Lung (tissue), 12 donors: ENCODE measurements around the gene CARNS1. TPM values are rescaled to one million over a fixed set of nuclear protein-coding genes. Genes with fewer than 3 reads are reported as not detected.

ENCODE experiments used
- ATAC-seq: fragments of 200-7000 bp; cut with Tn5 transposase; one replicate; pipeline ENCODE4 v1.9.1; 2020; ENCODE audit warnings: moderate number of reproducible peaks; ENCODE audit not compliant: insufficient read depth, low FRiP score
- DNase-seq, 3 donors: peaks; one replicate each; pipeline ENCODE4 v3.0.0-alpha.2; 2013 to 2017
- H3K27ac ChIP-seq, 2 donors: one replicate each; pipeline ENCODE4 v1.5.1; 2013; ENCODE audit warnings: mild to moderate bottlenecking in 2 of 2, moderate library complexity in 2 of 2, control low read depth in 1 of 2, inconsistent platforms in 1 of 2, low read depth in 1 of 2, low read length in 1 of 2
- H3K27me3 ChIP-seq, 3 donors: one replicate each; pipeline ENCODE4 v1.5.1; 2013; ENCODE audit warnings: low read length in 2 of 3; ENCODE audit not compliant: control insufficient read depth in 3 of 3, insufficient read depth in 3 of 3
- H3K36me3 ChIP-seq, 4 donors: one replicate each; pipeline ENCODE4 v1.5.1; 2013; ENCODE audit warnings: low read length in 4 of 4, mild to moderate bottlenecking in 1 of 4, moderate library complexity in 1 of 4; ENCODE audit not compliant: control insufficient read depth in 4 of 4, insufficient read depth in 4 of 4
- H3K4me1 ChIP-seq, 5 donors: one replicate each; pipeline ENCODE4 v1.5.1; 2013; ENCODE audit warnings: low read length in 5 of 5, mild to moderate bottlenecking in 2 of 5, moderate library complexity in 1 of 5; ENCODE audit not compliant: control insufficient read depth in 5 of 5, insufficient read depth in 5 of 5
- H3K4me3 ChIP-seq: one replicate; pipeline ENCODE4 v1.5.1; 2013; ENCODE audit warnings: mild to moderate bottlenecking, control low read depth, moderate library complexity
- H3K9ac ChIP-seq, 2 donors: one replicate each; pipeline ENCODE4 v1.5.1; 2013; ENCODE audit warnings: low read length in 2 of 2, control low read depth in 1 of 2; ENCODE audit not compliant: insufficient read depth in 1 of 2
- H3K9me3 ChIP-seq, 4 donors: one replicate each; pipeline ENCODE4 v1.5.1; 2013; ENCODE audit warnings: low read length in 3 of 4, mild to moderate bottlenecking in 1 of 4, moderate library complexity in 1 of 4; ENCODE audit not compliant: control insufficient read depth in 4 of 4, insufficient read depth in 3 of 4
- WGBS, 2 donors: extraction: QIAGEN DNeasy Blood & Tissue Kit; methylation state at CpG; one replicate each; pipeline ENCODE4 v1.1.7; 2013; 5-methylcytosine and 5-hydroxymethylcytosine counted together
- polyA plus RNA-seq, 2 donors: library from polyadenylated mRNA; stranded (reverse); fragments of 200-250 nt; gene quantifications; one replicate each; pipeline ENCODE4 v1.2.1, GENCODE V29; 2013
- total RNA-seq, 2 donors: library from RNA; depleted of rRNA in 1 of 2; stranded (reverse); fragments of >200 nt in 1 of 2; gene quantifications; one replicate each; pipeline ENCODE4 v1.2.1, GENCODE V29; 2014 to 2021
- TF ChIP-seq, protein P1 (sequence below): IDR thresholded peaks from 2 replicates; pipeline ENCODE4 v1.5.1; 2012; ENCODE audit warnings: mild to moderate bottlenecking; ENCODE audit errors: control extremely low read depth, extremely low read depth
- donor health status: control.
- donor health status: control.
- donor health status: Bipolar disorder and iron deficiency.
- donor health status: healthy.
- donor health status: DM: yes; HTN: yes; CAD: no.

The CARNS1 gene
- total and polyA plus RNA-seq, 4 donors: 0.15 to 1.7 (median 1.4) TPM

GRCh38 chr11:67366961-67367760 is 48.3 kb upstream of the CARNS1 start:
- H3K27ac ChIP-seq: peak overlapping the region in 1 of 2 donors; percentile 49
- WGBS, 2 donors: 29 to 36% methylated on average over 25 of the region's 25 CpGs
- TF ChIP-seq, protein P1, sequence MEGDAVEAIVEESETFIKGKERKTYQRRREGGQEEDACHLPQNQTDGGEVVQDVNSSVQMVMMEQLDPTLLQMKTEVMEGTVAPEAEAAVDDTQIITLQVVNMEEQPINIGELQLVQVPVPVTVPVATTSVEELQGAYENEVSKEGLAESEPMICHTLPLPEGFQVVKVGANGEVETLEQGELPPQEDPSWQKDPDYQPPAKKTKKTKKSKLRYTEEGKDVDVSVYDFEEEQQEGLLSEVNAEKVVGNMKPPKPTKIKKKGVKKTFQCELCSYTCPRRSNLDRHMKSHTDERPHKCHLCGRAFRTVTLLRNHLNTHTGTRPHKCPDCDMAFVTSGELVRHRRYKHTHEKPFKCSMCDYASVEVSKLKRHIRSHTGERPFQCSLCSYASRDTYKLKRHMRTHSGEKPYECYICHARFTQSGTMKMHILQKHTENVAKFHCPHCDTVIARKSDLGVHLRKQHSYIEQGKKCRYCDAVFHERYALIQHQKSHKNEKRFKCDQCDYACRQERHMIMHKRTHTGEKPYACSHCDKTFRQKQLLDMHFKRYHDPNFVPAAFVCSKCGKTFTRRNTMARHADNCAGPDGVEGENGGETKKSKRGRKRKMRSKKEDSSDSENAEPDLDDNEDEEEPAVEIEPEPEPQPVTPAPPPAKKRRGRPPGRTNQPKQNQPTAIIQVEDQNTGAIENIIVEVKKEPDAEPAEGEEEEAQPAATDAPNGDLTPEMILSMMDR: no peak
- H3K9me3 ChIP-seq: no peaks in the 10 kb centered on the region
- H3K9ac ChIP-seq: no peak overlapping the region
- H3K36me3 ChIP-seq: peaks cover 0 to 12% (median 7%) of the 10 kb centered on the region in 4 donors
- no peaks in the 10 kb centered on the region for H3K27me3 ChIP-seq
- DNase-seq (peak; percentile 85 to 90 (median 89)), ATAC-seq (no peak)
- H3K4me1 ChIP-seq: peaks cover 9 to 71% (median 43%) of the 10 kb centered on the region in 5 donors
- H3K4me3 ChIP-seq: no peak overlapping the region

DNA sequence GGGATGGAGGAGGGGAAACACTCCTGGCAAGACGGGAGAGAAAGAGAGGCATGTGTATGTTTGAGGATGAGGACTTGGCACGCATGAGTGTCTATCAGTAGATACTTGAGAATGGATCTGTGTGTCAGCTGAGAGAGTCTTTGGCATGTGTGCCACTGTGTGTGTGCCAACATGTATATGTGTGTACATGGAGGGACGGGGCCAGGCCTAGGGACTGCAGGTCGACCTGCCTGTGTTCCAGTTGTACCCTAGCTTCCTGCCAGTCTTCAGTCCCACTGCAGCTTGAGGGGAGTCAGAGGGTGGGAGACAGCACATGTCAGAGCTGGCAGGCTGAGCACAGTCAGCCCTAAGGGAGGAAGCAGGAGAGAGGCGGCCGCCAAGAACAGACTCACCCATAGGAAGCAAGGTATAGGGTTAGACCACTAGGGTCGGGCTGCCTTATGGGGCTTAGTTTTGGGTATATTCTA is 47.7 kb upstream of the CARNS1 start:
- peaks cover 9 to 73% (median 43%) of the 10 kb centered on the region in 5 donors for H3K4me1 ChIP-seq
- no peak overlapping the region for H3K9ac ChIP-seq
- no peaks in the 10 kb centered on the region for H3K9me3 ChIP-seq
- peaks cover 0 to 12% (median 7%) of the 10 kb centered on the region in 4 donors for H3K36me3 ChIP-seq
- 48 to 53% methylated on average over 7 of the region's 7 CpGs for WGBS, 2 donors
- peak overlapping the region in 1 of 2 donors; percentile 57 for H3K27ac ChIP-seq
- DNase-seq: peak in 1 of 3 donors; percentile 47
- no peak for ATAC-seq
- H3K4me3 ChIP-seq: no peak overlapping the region
- TF ChIP-seq, protein P1: no peak
- H3K27me3 ChIP-seq: no peaks in the 10 kb centered on the region

DNA sequence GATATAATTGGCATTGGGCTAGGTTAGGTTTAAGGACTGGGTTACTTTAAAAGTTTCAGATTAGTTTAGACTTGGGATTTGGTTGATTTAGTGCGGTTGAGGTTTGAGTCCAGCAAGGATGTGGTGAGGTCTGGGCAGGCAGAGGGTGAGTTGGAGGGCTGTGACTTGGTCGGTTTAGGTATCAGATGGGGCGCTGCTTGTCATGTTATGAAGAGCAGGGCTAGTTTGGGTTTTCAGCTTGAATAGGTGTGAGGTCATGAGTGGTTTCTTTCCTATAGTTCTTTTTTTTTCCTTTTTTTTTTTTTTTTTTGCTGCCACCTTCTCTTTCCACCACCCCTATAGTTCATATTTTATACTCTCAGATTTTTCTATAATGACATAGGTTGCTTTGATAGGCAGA is 46.9 kb upstream of the CARNS1 start:
- Histone ChIP-seq H3K27ac (peak overlapping the region in 1 of 2 donors; percentile 57), H3K9ac (no peak overlapping the region), H3K4me3 (no peak overlapping the region), H3K9me3 (no peaks in the 10 kb centered on the region), H3K36me3 (peaks cover 0 to 12% (median 7%) of the 10 kb centered on the region in 4 donors), H3K4me1 (peaks cover 9 to 73% (median 43%) of the 10 kb centered on the region in 5 donors), H3K27me3 (no peaks in the 10 kb centered on the region)
- TF ChIP-seq, protein P1: no peak
- ATAC-seq: no peak
- DNase-seq: no peak
- 43 to 72% methylated on average over 3 of the region's 3 CpGs for WGBS, 2 donors
